Measurements from ENCODE around the gene TNIP3.
"Not testable (repeated sequence)": the region's sequence is repeated elsewhere in the genome, so short reads cannot be mapped to it uniquely, and the experiment has no call there.

The TNIP3 gene
- total RNA-seq: 0.27 to 2.4 (median 1.3) reads per million in 4 donors

DNA sequence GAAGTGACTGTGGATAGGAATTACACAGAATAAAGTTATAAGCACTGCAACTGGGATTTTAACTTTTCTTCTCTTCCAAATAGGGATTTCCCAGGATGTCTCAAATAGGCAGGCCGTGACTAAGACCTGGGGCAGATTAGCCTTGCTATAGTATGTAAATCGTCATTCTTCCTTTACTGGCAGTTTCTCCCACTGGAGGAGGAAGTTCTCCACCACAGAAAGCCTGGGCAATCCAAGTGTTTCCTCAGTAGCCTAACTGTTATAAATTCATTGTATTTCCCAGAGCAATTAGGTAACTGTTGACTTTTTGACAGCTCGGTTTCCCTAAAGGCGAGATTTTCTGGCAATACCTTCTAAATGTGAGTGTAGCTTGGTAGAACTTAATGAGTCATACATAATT lies at the start of gene TNIP3:
Gene TNIP3 (minus strand): TSS at position 31 of the 400 bp plus-strand sequence. CDS start 196 bp downstream, outside the sequence.
- no peak for DNase-seq

DNA sequence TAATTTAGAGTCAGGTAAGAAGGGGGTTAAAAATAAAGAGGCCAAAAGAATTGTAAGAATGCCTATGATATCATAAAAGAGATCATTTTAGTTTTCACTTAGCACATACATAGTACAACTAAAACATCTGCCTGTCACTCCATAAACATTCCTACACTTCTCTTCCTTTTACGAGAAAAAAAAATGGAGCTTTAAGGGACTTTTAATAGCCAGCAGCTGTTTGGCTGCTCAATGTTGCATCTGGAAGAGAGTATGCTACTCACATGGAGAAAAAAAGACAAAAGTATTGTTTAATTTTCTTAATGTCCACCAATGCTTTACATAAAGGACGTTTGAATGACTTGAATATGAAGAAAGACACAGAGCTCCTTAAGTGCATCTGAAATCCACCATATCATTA lies 48.7 kb upstream of the TNIP3 start:
- no peak for DNase-seq

DNA sequence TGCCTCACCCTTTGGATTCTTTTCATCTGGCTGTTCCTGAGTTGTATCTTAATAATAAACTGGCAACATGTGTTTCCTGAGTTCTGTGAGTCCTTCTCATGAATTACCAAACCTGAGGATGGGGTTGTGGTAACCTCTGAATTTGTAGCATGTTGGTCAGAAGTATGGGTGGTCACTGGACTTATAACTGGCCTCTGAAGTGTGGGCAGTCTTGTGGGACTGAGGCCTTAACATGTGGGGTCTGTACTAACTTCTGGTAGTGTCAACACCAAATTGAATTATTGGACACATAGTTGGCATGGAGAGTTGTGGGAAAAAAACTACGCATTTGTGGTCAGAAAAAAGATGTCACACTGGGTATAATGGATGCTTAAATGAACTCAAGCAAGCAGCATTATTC lies 45.0 kb upstream of the TNIP3 start:
- DNase-seq: no peak

- DNase-seq: no peak
Observed at GRCh38 chr4:121208244-121209007, 44.3 kb upstream of the TNIP3 start.

DNA sequence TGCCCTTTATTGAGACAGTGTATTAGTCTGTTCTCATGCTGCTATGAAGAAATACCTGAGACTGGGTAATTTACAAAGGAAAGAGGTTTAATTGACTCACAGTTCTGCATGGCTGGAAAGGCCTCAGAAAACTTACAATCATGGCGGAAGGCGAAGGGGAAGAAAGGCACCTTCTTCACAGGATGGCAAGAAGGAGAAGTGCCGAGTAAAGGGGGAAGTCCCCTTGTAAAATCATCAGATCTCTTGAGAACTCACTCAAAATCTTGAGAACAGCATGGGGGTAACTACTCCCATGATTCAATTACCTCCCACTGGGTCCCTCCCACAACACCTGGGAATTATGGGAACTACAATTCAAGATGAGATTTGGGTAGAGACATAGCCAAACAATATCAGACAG lies 41.7 kb upstream of the TNIP3 start:
- DNase-seq: not testable (repeated sequence)

DNA sequence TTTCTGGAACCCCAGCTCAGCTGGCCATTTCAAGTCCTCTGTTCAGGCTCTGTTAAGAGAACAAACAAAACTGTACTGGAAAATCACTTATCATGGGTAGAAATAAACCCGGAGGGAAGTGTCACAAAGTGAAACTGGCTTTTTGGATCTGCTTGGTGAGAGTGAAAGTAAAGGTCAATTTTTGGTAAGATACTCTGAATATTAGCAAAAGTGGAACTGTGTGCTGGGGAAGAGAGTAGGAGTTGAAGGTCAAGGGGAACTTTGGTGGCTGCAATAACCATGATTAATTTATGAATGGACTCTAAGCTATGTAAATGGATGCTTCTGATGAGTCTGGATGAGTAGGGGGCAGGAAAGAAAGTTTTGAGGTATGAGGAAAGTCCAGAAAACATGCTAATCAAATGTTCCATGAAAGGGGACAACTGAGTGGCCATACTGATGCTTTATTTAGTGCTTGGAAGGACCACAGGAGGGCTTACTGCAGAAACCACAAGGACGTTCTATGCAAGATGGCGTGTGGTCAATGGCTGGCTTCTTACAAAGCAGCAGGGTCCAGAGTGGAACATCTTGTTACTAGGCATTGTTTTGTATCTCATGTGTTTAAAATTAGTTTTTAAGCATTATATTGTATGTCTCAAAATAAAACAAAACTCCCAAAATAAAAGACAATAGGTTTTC lies 36.8 kb upstream of the TNIP3 start:
- DNase-seq: no peak

GRCh38 chr4:121199742-121200561 lies 35.8 kb upstream of the TNIP3 start:
- DNase-seq: peak in 2 of 5 donors; percentile 12 to 67

- no peak for DNase-seq
Observed at GRCh38 chr4:121198251-121198650, 34.1 kb upstream of the TNIP3 start.

DNA sequence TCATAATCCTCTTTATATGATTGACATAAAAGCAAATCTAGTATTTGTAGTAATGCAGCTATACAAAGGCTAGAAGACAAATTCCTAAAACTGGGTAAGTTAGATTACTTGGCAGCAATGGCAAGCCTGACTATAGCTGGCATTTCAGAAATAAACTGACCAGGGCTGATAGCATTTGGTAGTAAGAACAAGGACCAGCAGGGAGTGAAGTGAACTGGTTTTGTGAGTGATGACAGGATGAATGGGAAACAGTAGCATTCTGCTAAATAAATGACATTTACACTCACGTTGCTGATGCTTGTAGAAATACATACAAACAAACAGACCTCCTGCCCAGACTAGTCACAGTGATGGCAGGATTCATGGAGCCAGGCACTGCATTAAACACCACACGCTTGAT lies 31.5 kb upstream of the TNIP3 start:
- DNase-seq: no peak

DNA sequence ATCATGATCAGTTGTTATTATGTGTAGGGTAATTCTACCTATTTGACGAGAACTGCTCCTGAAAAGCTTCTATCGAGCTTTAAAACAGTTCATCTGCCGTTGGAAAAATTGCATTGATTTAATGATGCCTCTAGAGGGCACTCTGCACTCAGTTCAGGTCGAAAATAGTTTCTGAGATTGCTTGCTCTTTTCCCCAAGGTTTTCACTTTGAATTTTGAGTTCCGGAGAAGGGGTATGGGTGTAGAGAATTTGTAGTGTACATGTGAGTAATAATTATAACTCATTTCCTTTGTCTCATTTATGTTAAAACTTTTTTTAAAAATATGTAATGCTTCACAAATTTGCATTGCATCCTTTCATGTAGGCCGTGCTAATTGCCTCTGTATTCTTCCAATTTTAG lies 28.4 kb upstream of the TNIP3 start:
- DNase-seq: peak in 1 of 5 donors; percentile 66

DNA sequence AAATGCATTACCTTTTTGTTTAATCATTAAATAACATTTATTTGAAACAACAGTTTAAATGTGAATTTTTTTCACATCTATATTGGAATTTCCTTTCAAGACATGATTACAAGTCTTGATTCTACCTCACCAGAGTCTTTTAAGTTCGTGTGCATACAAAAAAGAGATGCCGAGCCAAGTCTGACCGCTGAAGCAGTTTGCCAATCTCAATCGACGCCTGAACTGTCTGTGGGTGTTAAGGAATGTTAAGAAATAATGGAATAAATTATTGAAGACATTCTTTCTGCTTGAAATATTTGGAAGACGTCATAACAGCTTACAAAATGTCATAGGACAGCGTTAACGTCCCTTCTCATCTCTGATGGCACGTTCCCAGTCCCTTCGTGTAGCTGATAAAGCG lies 27.9 kb upstream of the TNIP3 start:
- no peak for DNase-seq

- peak in 1 of 5 donors; percentile 28 for DNase-seq
Observed at GRCh38 chr4:121191361-121191760, 27.2 kb upstream of the TNIP3 start.

GRCh38 chr4:121190389-121190788 lies 26.3 kb upstream of the TNIP3 start:
- no peak for DNase-seq

GRCh38 chr4:121189326-121190215 lies 25.4 kb upstream of the TNIP3 start:
- DNase-seq: peak in 4 of 5 donors; percentile 12 to 86 (median 22)

GRCh38 chr4:121187206-121187605 lies 23.1 kb upstream of the TNIP3 start:
- DNase-seq: no peak

GRCh38 chr4:121185960-121186359 lies 21.8 kb upstream of the TNIP3 start:
- DNase-seq: no peak

- no peak for DNase-seq
Observed at GRCh38 chr4:121183989-121184388, 19.9 kb upstream of the TNIP3 start.

DNA sequence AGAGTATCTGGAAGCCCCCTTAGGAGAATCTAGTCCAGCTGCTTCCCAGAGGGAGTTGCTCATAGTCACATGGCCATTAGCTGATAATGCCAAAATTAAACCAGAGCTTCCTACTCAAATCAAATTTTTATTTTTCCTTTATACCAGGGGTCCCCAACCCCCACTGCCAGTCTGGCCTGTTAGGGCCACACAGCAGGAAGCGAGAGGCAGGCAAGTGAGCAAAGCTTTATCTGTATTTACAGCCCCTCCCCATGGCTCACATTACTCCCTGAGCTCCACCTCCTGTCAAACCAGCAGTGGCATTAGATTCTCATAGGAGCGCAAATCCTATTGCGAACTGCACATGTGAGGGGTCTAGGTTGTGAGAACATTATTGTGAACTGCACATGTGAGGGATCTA lies 19.2 kb upstream of the TNIP3 start:
- DNase-seq: no peak

GRCh38 chr4:121182296-121182695 lies 18.2 kb upstream of the TNIP3 start:
- DNase-seq: peak in 1 of 5 donors; percentile 77

DNA sequence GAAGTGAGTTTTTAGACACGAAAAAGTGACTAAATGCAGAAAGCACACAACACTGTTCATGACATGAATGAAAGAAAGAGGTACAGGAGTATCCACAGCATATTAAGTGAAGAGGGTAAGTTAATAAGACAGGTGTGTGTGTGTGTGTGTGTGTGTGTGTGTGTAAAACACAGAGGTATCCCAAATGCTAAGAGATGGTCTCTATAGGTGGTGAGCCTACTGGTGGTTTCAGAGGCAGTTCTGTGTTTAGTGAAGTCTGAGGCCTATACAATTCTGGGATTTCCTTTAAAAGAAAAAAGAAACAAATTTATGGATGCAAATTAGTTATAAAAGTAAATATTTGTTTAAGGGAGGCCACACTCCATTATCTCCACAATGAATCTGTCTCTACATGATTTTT lies 17.4 kb upstream of the TNIP3 start:
- DNase-seq: peak in 1 of 5 donors; percentile 31

DNA sequence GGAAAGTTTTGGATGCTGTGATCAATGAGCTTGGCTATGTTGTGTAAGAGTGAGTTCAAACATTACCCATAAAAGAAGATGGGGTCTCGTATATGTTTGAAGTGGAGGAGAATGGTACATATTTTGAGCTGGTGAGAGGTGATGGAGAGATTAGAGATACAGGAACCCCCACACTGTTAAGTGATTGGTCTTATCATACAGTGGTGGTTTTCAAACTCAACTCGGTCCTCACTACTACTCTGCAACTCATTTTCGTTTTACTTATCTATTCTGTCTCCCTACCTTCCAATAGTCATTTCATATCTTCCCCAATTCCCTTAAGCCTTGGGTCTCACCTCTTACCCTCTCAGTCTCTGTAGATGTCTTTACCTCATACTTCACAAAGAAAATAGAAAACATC lies 16.4 kb upstream of the TNIP3 start:
- no peak for DNase-seq

Measured in T-helper 1 cell (primary cell).